Measurements from ENCODE around the gene KDM4C.
"Not testable (repeated sequence)": the region's sequence is repeated elsewhere in the genome, so short reads cannot be mapped to it uniquely, and the experiment has no call there.

The KDM4C gene

GRCh38 chr9:7178729-7179128 lies 421.0 kb downstream of the KDM4C start:
- no peak for TF ChIP-seq CTCF (IDR thresholded peaks at IDR 0.05; ENCODE audit: low read depth, low read length, missing control alignments)
- no peak for DNase-seq (ENCODE audit: extremely low read depth, low read depth)
- H3K4me3 ChIP-seq (replicated peaks; ENCODE audit: low read depth, low read length), result no peak overlapping the region

DNA sequence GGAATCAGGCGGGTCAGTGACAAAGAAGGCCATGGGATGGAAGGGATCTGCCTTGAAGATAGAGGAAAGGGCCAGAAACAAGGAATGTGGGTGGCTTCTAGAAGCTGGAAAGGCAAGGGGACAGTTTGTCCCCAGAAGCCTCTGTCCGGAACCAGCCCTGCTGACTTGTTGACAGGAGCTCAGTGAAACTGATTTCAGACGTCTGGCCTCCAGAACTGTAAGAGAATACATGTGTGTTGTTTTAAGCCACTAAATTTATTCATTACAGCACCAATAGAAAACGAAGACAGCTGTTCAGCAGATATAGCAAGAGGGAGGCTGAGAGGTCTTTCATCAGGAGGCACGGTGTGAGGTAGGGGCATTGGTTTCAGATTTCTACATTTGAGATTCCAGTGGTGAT lies 422.5 kb downstream of the KDM4C start:
- TF ChIP-seq CTCF (IDR thresholded peaks at IDR 0.05; ENCODE audit: low read depth, low read length, missing control alignments), result no peak

GRCh38 chr9:7183139-7183538 lies 425.4 kb downstream of the KDM4C start:
- not testable (repeated sequence) for DNase-seq (ENCODE audit: extremely low read depth, low read depth); H3K4me3 ChIP-seq (replicated peaks; ENCODE audit: low read depth, low read length)

More for the DNA sequence above, 422.5 kb downstream of the KDM4C start:
- DNase-seq (ENCODE audit: extremely low read depth, low read depth), result peak; percentile 10
- no peak overlapping the region for H3K4me3 ChIP-seq (replicated peaks; ENCODE audit: low read depth, low read length)

DNA sequence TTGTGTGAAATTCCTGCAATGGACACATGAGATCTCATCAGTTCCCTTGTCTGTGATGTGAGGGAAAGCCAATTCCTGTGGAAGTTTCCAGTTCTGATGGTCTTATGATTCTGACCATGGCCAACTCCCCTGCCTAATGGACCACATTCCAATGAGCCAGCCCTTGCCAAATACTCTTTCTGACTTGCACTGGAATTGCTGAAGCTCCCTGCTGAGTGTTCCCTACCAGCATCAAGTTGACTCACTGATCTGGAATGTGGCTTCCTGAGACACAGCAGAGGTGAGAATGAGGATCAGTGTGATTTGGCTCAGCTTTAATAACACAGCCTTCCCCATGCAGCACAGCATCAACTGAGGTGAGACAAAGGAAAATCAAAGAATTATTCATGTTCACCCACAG lies 427.8 kb downstream of the KDM4C start:
- no peak overlapping the region for H3K4me3 ChIP-seq (replicated peaks; ENCODE audit: low read depth, low read length)
- peak; percentile 64 for DNase-seq (ENCODE audit: extremely low read depth, low read depth)
- TF ChIP-seq CTCF (IDR thresholded peaks at IDR 0.05; ENCODE audit: low read depth, low read length, missing control alignments), result no peak

DNA sequence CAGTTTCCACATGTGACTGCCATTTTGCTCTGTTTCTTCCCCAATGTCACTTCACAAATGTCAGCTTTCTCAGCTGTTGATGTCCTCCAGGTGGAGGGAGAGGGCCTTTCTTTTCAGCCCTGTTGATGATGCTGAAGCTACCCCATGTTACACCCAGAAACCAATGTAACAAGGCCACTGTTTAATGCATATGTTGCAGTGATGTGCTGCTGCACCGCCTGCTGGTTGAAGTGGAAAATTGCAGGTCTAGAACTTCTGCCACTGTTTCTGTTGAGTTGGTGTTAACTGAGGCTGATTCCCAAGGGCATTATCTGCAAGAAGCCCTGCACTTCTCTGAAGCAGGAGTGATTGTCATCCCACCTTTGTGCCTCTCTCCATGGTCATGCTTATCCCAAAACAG lies 428.4 kb downstream of the KDM4C start:
- peak; percentile 11 for DNase-seq (ENCODE audit: extremely low read depth, low read depth)
- no peak overlapping the region for H3K4me3 ChIP-seq (replicated peaks; ENCODE audit: low read depth, low read length)
- TF ChIP-seq CTCF (IDR thresholded peaks at IDR 0.05; ENCODE audit: low read depth, low read length, missing control alignments), result peak; percentile 82

- no peak for TF ChIP-seq CTCF (IDR thresholded peaks at IDR 0.05; ENCODE audit: low read depth, low read length, missing control alignments)
- H3K4me3 ChIP-seq (replicated peaks; ENCODE audit: low read depth, low read length), result no peak overlapping the region
- DNase-seq (ENCODE audit: extremely low read depth, low read depth), result no peak
Observed at GRCh38 chr9:7192266-7192665, 434.5 kb downstream of the KDM4C start.

- DNase-seq (ENCODE audit: extremely low read depth, low read depth), result no peak
- H3K4me3 ChIP-seq (replicated peaks; ENCODE audit: low read depth, low read length), result no peak overlapping the region
- no peak for TF ChIP-seq CTCF (IDR thresholded peaks at IDR 0.05; ENCODE audit: low read depth, low read length, missing control alignments)
Observed at GRCh38 chr9:7195526-7195925, 437.8 kb downstream of the KDM4C start.

All from HFF-Myc (cell line).